22Rv1 (cell line): ENCODE measurements around the gene ENDOD1.

ENCODE experiments used
- H3K27ac ChIP-seq: fragments of 450-650 bp; 2 replicates; pipeline ENCODE4 v1.5.1; 2017
- CTCF ChIP-seq: fragments of 450-650 bp; IDR thresholded peaks from 2 replicates; pipeline ENCODE4 v1.5.1; 2017; ENCODE audit warnings: mild to moderate bottlenecking
- ZFX ChIP-seq: fragments of 450-650 bp; IDR thresholded peaks from 2 replicates; pipeline ENCODE4 v1.6.1; 2017; ENCODE audit warnings: antibody characterized with exemption, borderline replicate concordance

ENDOD1 gene

GRCh38 chr11:95067039-95067840 lies 22.4 kb upstream of the ENDOD1 start:
- TF ChIP-seq ZFX (no peak), CTCF (peak; percentile 57)
- peak overlapping the region; percentile 95 for H3K27ac ChIP-seq

- H3K27ac ChIP-seq, result peak overlapping the region; percentile 95
- TF ChIP-seq CTCF (no peak), ZFX (no peak)
These were observed 21.8 kb upstream of the ENDOD1 start for GRCh38 chr11:95067841-95068219.

DNA sequence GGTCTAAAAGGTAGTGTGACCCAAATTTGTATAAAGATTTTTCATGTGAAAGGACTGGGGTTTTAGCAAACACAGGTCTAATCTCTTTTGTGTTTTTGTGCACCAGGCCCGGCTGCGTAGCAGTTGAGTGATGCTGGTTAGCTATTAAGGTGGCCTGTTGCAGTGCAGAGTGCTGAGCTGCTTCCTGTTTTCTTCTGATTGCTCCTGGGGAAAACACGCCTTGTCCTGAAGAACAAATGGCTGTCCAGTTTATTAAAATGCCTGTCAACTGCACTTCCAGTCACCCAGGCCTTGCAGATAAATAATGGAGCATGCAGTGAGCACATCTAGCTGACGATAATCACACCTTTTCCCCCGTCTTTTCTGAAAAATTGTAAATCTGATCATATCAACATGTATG lies 21.1 kb upstream of the ENDOD1 start:
- peak overlapping the region; percentile 95 for H3K27ac ChIP-seq
- TF ChIP-seq CTCF, result no peak

- TF ChIP-seq CTCF (no peak), ZFX (no peak)
- no peak overlapping the region for H3K27ac ChIP-seq
These were observed 19.2 kb upstream of the ENDOD1 start for GRCh38 chr11:95070471-95070870.

- TF ChIP-seq CTCF, result no peak
- no peak overlapping the region for H3K27ac ChIP-seq
These were observed 16.7 kb upstream of the ENDOD1 start for GRCh38 chr11:95072948-95073347.

DNA sequence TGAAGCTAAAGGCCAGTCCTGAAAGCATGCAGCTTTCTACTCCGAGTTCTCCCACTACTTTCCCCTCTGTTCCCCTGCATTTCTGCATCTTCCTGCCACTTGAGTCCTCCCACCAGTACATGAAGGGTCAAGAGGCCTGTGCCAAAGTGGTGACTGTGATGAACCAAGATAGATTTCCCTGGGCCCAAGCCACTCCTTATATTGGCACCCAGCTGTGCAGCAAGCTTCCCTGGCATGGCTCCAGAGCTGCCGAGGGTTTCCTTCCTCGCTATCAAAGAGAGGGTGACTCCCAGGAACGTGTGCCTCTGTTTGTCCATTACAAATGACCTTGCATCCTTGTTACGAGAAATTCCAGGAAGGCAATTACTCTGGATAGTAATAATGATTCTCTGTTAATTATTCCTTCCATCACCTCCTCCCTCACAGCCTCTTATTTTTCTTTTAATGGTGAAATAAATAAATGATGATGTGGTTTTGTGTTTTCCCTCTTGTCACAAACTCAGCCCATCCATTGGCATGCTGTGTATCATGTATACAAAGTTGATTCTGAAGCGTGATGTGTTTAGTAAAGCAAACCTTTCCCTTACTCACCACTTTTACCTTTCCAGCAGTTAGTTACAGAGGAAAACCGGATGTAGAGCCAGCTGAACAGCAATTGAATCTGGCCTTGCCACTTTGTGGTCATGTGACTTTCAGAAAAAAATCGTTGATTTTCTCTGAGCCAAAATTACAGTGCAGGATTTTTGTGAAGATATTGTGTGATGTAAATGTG lies 14.7 kb upstream of the ENDOD1 start:
- no peak overlapping the region for H3K27ac ChIP-seq
- no peak for TF ChIP-seq ZFX
- TF ChIP-seq CTCF, result no peak

- H3K27ac ChIP-seq, result no peak overlapping the region
- TF ChIP-seq ZFX, result no peak
- no peak for TF ChIP-seq CTCF
These were observed 13.2 kb upstream of the ENDOD1 start for GRCh38 chr11:95076416-95076815.
